Mesenchymal stem cell (in vitro differentiated cells and primary cell): ENCODE results near the gene MEPCE.

Experiments used
- DNase-seq: peaks from one replicate; pipeline ENCODE4 v3.0.0-alpha.2; 2013
- H2AFZ ChIP-seq: one replicate; pipeline ENCODE4 v1.6.1; 2013; ENCODE audit warnings: low read depth, mild to moderate bottlenecking, control low read depth, inconsistent platforms, low read length, moderate library complexity
- H2AK5ac ChIP-seq: 2 replicates; pipeline ENCODE4 v1.6.1; 2013; ENCODE audit warnings: low read length, moderate library complexity, mild to moderate bottlenecking, inconsistent platforms; ENCODE audit not compliant: severe bottlenecking
- H2BK120ac ChIP-seq: one replicate; pipeline ENCODE4 v1.6.1; 2013; ENCODE audit warnings: low read depth, mild to moderate bottlenecking, inconsistent platforms, low read length, moderate library complexity
- H2BK12ac ChIP-seq, 2 experiments: one replicate each; pipeline ENCODE4 v1.6.1; 2013; ENCODE audit warnings: inconsistent platforms in 2 of 2, low read length in 2 of 2, mild to moderate bottlenecking in 2 of 2, moderate library complexity in 2 of 2, control low read depth in 1 of 2
- H2BK15ac ChIP-seq: one replicate; pipeline ENCODE4 v1.6.1; 2013; ENCODE audit warnings: mild to moderate bottlenecking, low read depth, inconsistent platforms; ENCODE audit not compliant: poor library complexity, severe bottlenecking
- H2BK5ac ChIP-seq: 2 replicates; pipeline ENCODE4 v1.6.1; 2013; ENCODE audit warnings: low read depth, mild to moderate bottlenecking, low read length, control low read depth, inconsistent platforms; ENCODE audit not compliant: poor library complexity, severe bottlenecking
- H3K14ac ChIP-seq, 2 experiments: one replicate each; pipeline ENCODE4 v1.6.1; 2013; ENCODE audit warnings: inconsistent platforms in 2 of 2, low read length in 2 of 2, control low read depth in 1 of 2, mild to moderate bottlenecking in 1 of 2, moderate library complexity in 1 of 2
- H3K18ac ChIP-seq, 2 experiments: one replicate each; pipeline ENCODE4 v1.6.1; 2013; ENCODE audit warnings: inconsistent platforms in 2 of 2, low read length in 2 of 2, control low read depth in 1 of 2, low read depth in 1 of 2, mild to moderate bottlenecking in 1 of 2
- H3K23ac ChIP-seq, 2 experiments: one replicate each; pipeline ENCODE4 v1.6.1; 2013; ENCODE audit warnings: inconsistent platforms in 2 of 2, low read length in 2 of 2, mild to moderate bottlenecking in 2 of 2, moderate library complexity in 2 of 2, control low read depth in 1 of 2
- H3K27ac ChIP-seq: 2 replicates; pipeline ENCODE4 v1.5.1; 2013; ENCODE audit warnings: mild to moderate bottlenecking, moderate library complexity, low read length, control low read depth, inconsistent platforms; ENCODE audit not compliant: poor library complexity, severe bottlenecking
- H3K27me3 ChIP-seq, 2 experiments: 2 replicates each; pipeline versions ENCODE4 v1.6.1 to v1.7.0; 2013; ENCODE audit warnings: low read length in 2 of 2, mild to moderate bottlenecking in 2 of 2, moderate library complexity in 2 of 2, control low read depth in 1 of 2, inconsistent platforms in 1 of 2; ENCODE audit not compliant: control insufficient read depth in 1 of 2, insufficient read depth in 1 of 2
- H3K36me3 ChIP-seq, 2 experiments: 2 replicates each; pipeline versions ENCODE4 v1.6.1 to v1.7.0; 2013; ENCODE audit warnings: low read length in 2 of 2, control low read depth in 1 of 2, inconsistent platforms in 1 of 2, low read depth in 1 of 2, mild to moderate bottlenecking in 1 of 2; ENCODE audit not compliant: insufficient read depth in 2 of 2, control insufficient read depth in 1 of 2
- H3K4ac ChIP-seq, 2 experiments: one replicate each; pipeline ENCODE4 v1.6.1; 2013; ENCODE audit warnings: inconsistent platforms in 2 of 2, low read length in 2 of 2, mild to moderate bottlenecking in 2 of 2, moderate library complexity in 2 of 2, control low read depth in 1 of 2, low read depth in 1 of 2
- H3K4me1 ChIP-seq: 2 replicates; pipeline ENCODE4 v1.6.1; 2013; ENCODE audit warnings: low read depth, low read length, control low read depth; ENCODE audit not compliant: control insufficient read depth, insufficient read depth
- H3K4me2 ChIP-seq: 2 replicates; pipeline ENCODE4 v1.6.1; 2013; ENCODE audit warnings: low read length, mild to moderate bottlenecking, inconsistent platforms; ENCODE audit not compliant: poor library complexity, severe bottlenecking
- H3K4me3 ChIP-seq, 2 experiments: 2 replicates each; pipeline versions ENCODE4 v1.5.1 to v1.7.0; 2013; ENCODE audit warnings: low read length in 2 of 2, mild to moderate bottlenecking in 2 of 2, control low read depth in 1 of 2, low read depth in 1 of 2; ENCODE audit not compliant: insufficient read depth in 1 of 2
- H3K79me1 ChIP-seq: replicated peaks from 2 replicates; pipeline ENCODE4 v1.6.1; 2013; ENCODE audit warnings: mild to moderate bottlenecking, control low read depth, low read length, inconsistent platforms; ENCODE audit not compliant: poor library complexity, severe bottlenecking
- H3K9ac ChIP-seq: 2 replicates; pipeline ENCODE4 v1.7.0; 2013; ENCODE audit warnings: mild to moderate bottlenecking, low read length, moderate library complexity
- H3K9me3 ChIP-seq: 2 replicates; pipeline ENCODE4 v1.7.0; 2013; ENCODE audit warnings: mild to moderate bottlenecking, low read length; ENCODE audit not compliant: control insufficient read depth
- H4K8ac ChIP-seq: one replicate; pipeline ENCODE4 v1.6.1; 2013; ENCODE audit warnings: inconsistent platforms, mild to moderate bottlenecking, low read length, moderate library complexity
- H4K91ac ChIP-seq: one replicate; pipeline ENCODE4 v1.6.1; 2013; ENCODE audit warnings: mild to moderate bottlenecking, low read length, inconsistent platforms
- WGBS: methylation state at CpG from one replicate; pipeline ENCODE4 v1.1.7; 2013; ENCODE audit warnings: mixed read lengths; 5-methylcytosine and 5-hydroxymethylcytosine counted together

The MEPCE gene

GRCh38 chr7:100418930-100419659 lies 10.5 kb upstream of the MEPCE start:
- Histone ChIP-seq H3K9ac (no peak overlapping the region), H4K91ac (no peak overlapping the region), H2BK15ac (no peak overlapping the region), H3K18ac (no peak overlapping the region), H3K4me2 (no peak overlapping the region), H3K27ac (no peak overlapping the region), H3K14ac (no peak overlapping the region), H3K27me3 (no peaks in the 10 kb centered on the region), H3K4me3 (no peak overlapping the region), H2AK5ac (no peak overlapping the region), H2BK120ac (no peak overlapping the region), H3K9me3 (no peaks in the 10 kb centered on the region), H2BK5ac (no peak overlapping the region), H4K8ac (no peak overlapping the region), H2BK12ac (no peak overlapping the region), H3K4ac (no peak overlapping the region), H3K23ac (no peak overlapping the region), H3K79me1 (no peaks in the 10 kb centered on the region), H3K4me1 (no peaks in the 10 kb centered on the region), H2AFZ (no peak overlapping the region), H3K36me3 (peaks cover 0 to 12% of the 10 kb centered on the region in 2 experiments)
- no peak for DNase-seq
- WGBS, result no CpG with 5 or more reads among the region's 1 CpG

GRCh38 chr7:100419660-100420226 lies 9.9 kb upstream of the MEPCE start:
- H3K9ac ChIP-seq, result no peak overlapping the region
- H3K27ac ChIP-seq, result no peak overlapping the region
- H4K91ac ChIP-seq, result no peak overlapping the region
- no peaks in the 10 kb centered on the region for H3K27me3 ChIP-seq
- H2BK5ac ChIP-seq, result no peak overlapping the region
- H2BK120ac ChIP-seq, result no peak overlapping the region
- H2AK5ac ChIP-seq, result no peak overlapping the region
- WGBS, result 67% methylated on average over 1 of the region's 1 CpG
- H3K4me1 ChIP-seq, result no peaks in the 10 kb centered on the region
- no peak overlapping the region for H3K23ac ChIP-seq
- H2BK12ac ChIP-seq, result no peak overlapping the region
- H3K4me3 ChIP-seq, result no peak overlapping the region
- H3K18ac ChIP-seq, result no peak overlapping the region
- no peak overlapping the region for H2BK15ac ChIP-seq
- DNase-seq, result no peak
- H3K4me2 ChIP-seq, result no peak overlapping the region
- H3K36me3 ChIP-seq, result peaks cover 0 to 13% of the 10 kb centered on the region in 2 experiments
- H3K4ac ChIP-seq, result no peak overlapping the region
- no peaks in the 10 kb centered on the region for H3K79me1 ChIP-seq
- no peak overlapping the region for H2AFZ ChIP-seq
- no peak overlapping the region for H3K14ac ChIP-seq
- H4K8ac ChIP-seq, result no peak overlapping the region
- no peaks in the 10 kb centered on the region for H3K9me3 ChIP-seq

- no peak overlapping the region for H2BK12ac ChIP-seq
- no peaks in the 10 kb centered on the region for H3K9me3 ChIP-seq
- H3K18ac ChIP-seq, result no peak overlapping the region
- H3K9ac ChIP-seq, result no peak overlapping the region
- no peak overlapping the region for H3K4me2 ChIP-seq
- H3K4me3 ChIP-seq, result no peak overlapping the region
- no peaks in the 10 kb centered on the region for H3K79me1 ChIP-seq
- H2BK15ac ChIP-seq, result no peak overlapping the region
- no peak overlapping the region for H3K27ac ChIP-seq
- no peak overlapping the region for H3K14ac ChIP-seq
- 83% methylated on average over 5 of the region's 6 CpGs for WGBS
- no peak overlapping the region for H2AK5ac ChIP-seq
- no peaks in the 10 kb centered on the region for H3K27me3 ChIP-seq
- H4K8ac ChIP-seq, result no peak overlapping the region
- peaks cover 0 to 12% of the 10 kb centered on the region in 2 experiments for H3K36me3 ChIP-seq
- no peak overlapping the region for H3K23ac ChIP-seq
- H3K4me1 ChIP-seq, result peaks cover 5% of the 10 kb centered on the region
- H2BK120ac ChIP-seq, result no peak overlapping the region
- no peak overlapping the region for H4K91ac ChIP-seq
- H3K4ac ChIP-seq, result no peak overlapping the region
- DNase-seq, result no peak
- H2AFZ ChIP-seq, result no peak overlapping the region
- H2BK5ac ChIP-seq, result no peak overlapping the region
These were observed 6.3 kb upstream of the MEPCE start for GRCh38 chr7:100423315-100423714.

GRCh38 chr7:100425347-100425746 lies 4.3 kb upstream of the MEPCE start:
- Histone ChIP-seq H2BK15ac (no peak overlapping the region), H3K36me3 (peaks cover 0 to 12% of the 10 kb centered on the region in 2 experiments), H3K4me1 (peaks cover 5% of the 10 kb centered on the region), H3K18ac (no peak overlapping the region), H2BK5ac (no peak overlapping the region), H2BK12ac (no peak overlapping the region), H3K23ac (no peak overlapping the region), H3K27ac (no peak overlapping the region), H3K79me1 (no peaks in the 10 kb centered on the region), H3K4ac (no peak overlapping the region), H3K9me3 (no peaks in the 10 kb centered on the region), H4K8ac (no peak overlapping the region), H2BK120ac (no peak overlapping the region), H3K14ac (no peak overlapping the region), H3K4me3 (no peak overlapping the region), H2AFZ (no peak overlapping the region), H3K9ac (no peak overlapping the region), H3K27me3 (no peaks in the 10 kb centered on the region), H4K91ac (no peak overlapping the region), H3K4me2 (no peak overlapping the region), H2AK5ac (no peak overlapping the region)
- no peak for DNase-seq
- 20% methylated on average over 1 of the region's 1 CpG for WGBS
